HepG2 (cell line): Measurements from ENCODE around the gene TMEM252. TPM values are rescaled to one million over a fixed set of nuclear protein-coding genes. Genes with fewer than 3 reads are reported as not detected.

Experiments used
- ATAC-seq: fragments of 200-7000 bp; cut with Tn5 transposase; 3 replicates; pipeline ENCODE4 v1.9.1; 2020; ENCODE audit warnings: mild to moderate bottlenecking, moderate library complexity
- BruUV-seq: library from RNA; stranded (reverse); fragments of 400-500 nt; replicated peaks from 2 replicates; lab custom pipeline; 2021; lab: Mats Ljungman, UMichigan
- CTCF ChIA-PET: fragments of 300-600 bp; formaldehyde crosslinking; extraction: SDS; loops from one replicate; lab custom pipeline; 2021; ENCODE audit warnings: low total read pairs, inconsistent platforms, low intra/inter-chr PET ratio; lab: Yijun Ruan, JAX
- POLR2A ChIA-PET: fragments of 350-600 bp; sonication (Branson Sonifier 250); formaldehyde crosslinking; loops from one replicate; lab custom pipeline; 2020; ENCODE audit warnings: antibody characterized with exemption, inconsistent platforms; lab: Yijun Ruan, JAX
- DNase-seq: peaks from one replicate; pipeline ENCODE4 v3.0.0-alpha.2; 2015; ENCODE audit warnings: low spot score
- FAIRE-seq: peaks from 3 replicates; lab custom pipeline; 2011; peaks lifted over from hg19 to GRCh38; lab: Jason Lieb, UNC
- H2AFZ ChIP-seq: one replicate; pipeline ENCODE4 v1.6.1; 2011; ENCODE audit warnings: low read length, inconsistent platforms
- H3K27ac ChIP-seq: fragments of 300-600 bp; 3 replicates; pipeline ENCODE4 v1.8.0; 2011; ENCODE audit warnings: mixed run types, mild to moderate bottlenecking, mixed read lengths, low read length, inconsistent platforms; ENCODE audit not compliant: insufficient read depth; ENCODE audit errors: extremely low read length
- H3K27me3 ChIP-seq, 2 experiments: fragments of 200-600 bp in 1 of 2; 2 replicates in 1 of 2; 3 replicates in 1 of 2; pipeline versions ENCODE4 v1.6.0 to v1.8.0; 2011; ENCODE audit warnings: low read length in 2 of 2, mild to moderate bottlenecking in 2 of 2, moderate library complexity in 2 of 2, inconsistent platforms in 1 of 2; ENCODE audit not compliant: insufficient read depth in 2 of 2, control insufficient read depth in 1 of 2
- H3K36me3 ChIP-seq, 2 experiments: fragments of 200-600 bp in 1 of 2; replicated peaks in 1 of 2; 2 replicates in 1 of 2; 3 replicates in 1 of 2; pipeline versions ENCODE4 v1.5.1 to v1.8.0; 2011; ENCODE audit warnings: low read length in 2 of 2, inconsistent platforms in 1 of 2; ENCODE audit not compliant: insufficient read depth in 2 of 2, control insufficient read depth in 1 of 2
- H3K4me1 ChIP-seq: 2 replicates; pipeline ENCODE4 v1.5.1; 2012; ENCODE audit warnings: low read length, inconsistent platforms; ENCODE audit not compliant: insufficient read depth
- H3K4me2 ChIP-seq: 2 replicates; pipeline ENCODE4 v1.6.0; 2011; ENCODE audit warnings: low read depth, low read length, inconsistent platforms
- H3K4me3 ChIP-seq, 3 experiments: fragments of 200-600 bp in 1 of 3; sonication (generic), shearing (Covaris generic) in 1 of 3; replicated peaks in 1 of 3; 2 replicates each; pipeline ENCODE4 v1.5.1; 2011 to 2016; ENCODE audit warnings: low read length in 3 of 3, inconsistent platforms in 2 of 3, low read depth in 2 of 3, mild to moderate bottlenecking in 2 of 3, control low read depth in 1 of 3, mixed read lengths in 1 of 3; ENCODE audit not compliant: insufficient read depth in 1 of 3
- H3K79me2 ChIP-seq: one replicate; pipeline ENCODE4 v1.6.1; 2011; ENCODE audit warnings: low read length, inconsistent platforms; ENCODE audit not compliant: insufficient read depth
- H3K9ac ChIP-seq: 2 replicates; pipeline ENCODE4 v1.6.0; 2011; ENCODE audit warnings: mild to moderate bottlenecking, low read depth, low read length, inconsistent platforms; ENCODE audit not compliant: insufficient read depth
- H3K9me3 ChIP-seq: 2 replicates; pipeline ENCODE4 v1.5.1; 2012; ENCODE audit warnings: mild to moderate bottlenecking, low read length
- H4K20me1 ChIP-seq: 2 replicates; pipeline ENCODE4 v1.6.0; 2011; ENCODE audit warnings: inconsistent platforms, mild to moderate bottlenecking, low read length, moderate library complexity; ENCODE audit not compliant: insufficient read depth
- ATAD3A ChIP-seq: sonication (generic); formaldehyde crosslinking; IDR thresholded peaks from 2 replicates; pipeline ENCODE4 v1.4.0; 2020; ENCODE audit warnings: missing genetic modification reagents
- JARID2 ChIP-seq: sonication (generic); formaldehyde crosslinking; IDR thresholded peaks from 2 replicates; pipeline ENCODE4 v1.8.1; 2023; ENCODE audit warnings: missing genetic modification reagents, inconsistent platforms; ENCODE audit not compliant: insufficient replicate concordance
- KAT8 ChIP-seq: IDR thresholded peaks from 2 replicates; pipeline ENCODE4 v1.6.1; 2016; ENCODE audit warnings: missing genetic modification reagents, missing compliant biosample characterization
- NFYC ChIP-seq: IDR thresholded peaks from 2 replicates; pipeline ENCODE4 v1.6.1; 2016; ENCODE audit warnings: missing genetic modification reagents, missing compliant biosample characterization
- NR3C1 ChIP-seq: sonication (generic); formaldehyde crosslinking; IDR thresholded peaks from 2 replicates; pipeline ENCODE4 v1.4.0; 2020; ENCODE audit warnings: missing genetic modification reagents
- PHF20 ChIP-seq: sonication (generic); formaldehyde crosslinking; IDR thresholded peaks from 2 replicates; pipeline ENCODE4 v1.5.0; 2020; ENCODE audit warnings: mild to moderate bottlenecking, missing genetic modification reagents
- RNF2 ChIP-seq: fragments of 450-650 bp; conservative IDR thresholded peaks from 2 replicates; pipeline ENCODE4 v1.6.1; 2016; ENCODE audit warnings: low read depth
- RXRA ChIP-seq: sonication (generic); formaldehyde crosslinking; IDR thresholded peaks from 2 replicates; pipeline ENCODE4 v1.5.1; 2020; ENCODE audit warnings: missing genetic modification reagents
- SNAI1 ChIP-seq: sonication (generic); formaldehyde crosslinking; IDR thresholded peaks from 2 replicates; pipeline ENCODE4 v1.5.0; 2020; ENCODE audit warnings: mild to moderate bottlenecking, missing genetic modification reagents, borderline replicate concordance
- SSRP1 ChIP-seq: IDR thresholded peaks from 2 replicates; pipeline ENCODE4 v1.6.1; 2016; ENCODE audit warnings: control low read depth
- TEAD2 ChIP-seq: sonication (generic); formaldehyde crosslinking; IDR thresholded peaks from 2 replicates; pipeline ENCODE4 v1.9.0; 2021; ENCODE audit warnings: missing genetic modification reagents
- TSC22D2 ChIP-seq: sonication (generic); formaldehyde crosslinking; IDR thresholded peaks from 2 replicates; pipeline ENCODE4 v1.5.1; 2020; ENCODE audit warnings: missing genetic modification reagents, mild to moderate bottlenecking, borderline replicate concordance
- ZNF329 ChIP-seq: sonication (generic); formaldehyde crosslinking; IDR thresholded peaks from 2 replicates; pipeline ENCODE4 v1.9.0; 2021; ENCODE audit warnings: low read depth, mild to moderate bottlenecking, missing genetic modification reagents
- ZNF331 ChIP-seq: sonication (generic); formaldehyde crosslinking; IDR thresholded peaks from 2 replicates; pipeline ENCODE4 v1.4.0; 2020; ENCODE audit warnings: missing genetic modification reagents
- WGBS: methylation state at CpG from one replicate; pipeline ENCODE4 v1.1.6; 2017; ENCODE audit warnings: low lambda C conversion rate; 5-methylcytosine and 5-hydroxymethylcytosine counted together
- in situ Hi-C: cut with HindIII; loops from 2 replicates; pipeline ENCODE4 v1.10.0; 2017; ENCODE audit warnings: low pct_unique_long_range_greater_than_20kb; ENCODE audit not compliant: extremely low pct_ligation_motif_present
- intact Hi-C: fragments of 100-400 bp; cut with micrococcal nuclease; formaldehyde crosslinking; loops from one replicate; pipeline ENCODE4 v1.10.0; 2022; ENCODE audit not compliant: unreplicated experiment
- polyA plus RNA-seq, 8 experiments: library from polyadenylated mRNA; depleted of rRNA in 3 of 8; stranded (reverse) in 7 of 8; unstranded in 1 of 8; fragments of >200 nt; fragmentation: Illumina TruSeq in 4 of 8; extraction: Trizol in 4 of 8; gene quantifications; 2 replicates each; pipeline versions ENCODE4 v1.2.1 to v1.2.3, GENCODE V29; 2011 to 2016; ENCODE audit warnings: low read depth in 4 of 8, missing spikeins in 1 of 8, mixed read lengths in 1 of 8; ENCODE audit not compliant: insufficient read depth in 1 of 8
- total RNA-seq, 5 experiments: library from RNA; depleted of rRNA; stranded (reverse); fragments of >200 nt; fragmentation: Illumina TruSeq; extraction: Trizol; gene quantifications; 2 replicates each; pipeline ENCODE4 v1.2.3, GENCODE V29; 2016; ENCODE audit warnings: low read depth in 1 of 5
- TF ChIP-seq, protein P1 (sequence below): sonication (generic); formaldehyde crosslinking; IDR thresholded peaks from 2 replicates; pipeline ENCODE4 v1.5.1; 2020; ENCODE audit warnings: mild to moderate bottlenecking, missing genetic modification reagents, moderate library complexity
- TF ChIP-seq, protein P2 (sequence below): fragments of 450-650 bp; IDR thresholded peaks from 2 replicates; pipeline ENCODE4 v1.6.1; 2017; ENCODE audit warnings: mild to moderate bottlenecking

TMEM252 gene
- total and polyA plus RNA-seq, 2 of the 13 experiments (the other 11 are each of a cell fraction or from before 2014, with no cell fraction given), result not detected

DNA sequence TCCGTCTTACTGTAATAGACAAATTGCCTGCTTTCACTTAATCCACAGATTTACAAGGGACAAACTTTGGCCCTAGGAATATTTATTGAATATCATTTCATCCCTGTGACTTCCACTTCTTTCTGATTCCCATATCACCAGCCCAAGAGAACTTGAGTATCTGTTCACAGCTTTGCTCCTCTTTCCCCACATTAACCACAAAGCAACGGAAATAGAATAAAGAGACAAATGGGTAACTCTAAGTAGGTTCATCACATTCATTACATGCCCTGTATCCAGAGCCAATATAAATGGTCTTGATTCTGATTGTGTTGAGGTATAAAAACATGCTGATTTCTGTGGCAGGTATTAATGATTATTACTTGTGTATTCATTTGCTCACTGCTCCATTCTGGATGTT is 41.9 kb downstream of the TMEM252 start:
- CTCF ChIA-PET, result no interaction called here
- POLR2A ChIA-PET, result no interaction called here
- Histone ChIP-seq H3K79me2 (no peaks in the 10 kb centered on the region), H3K27me3 (peaks cover 0 to 3% of the 10 kb centered on the region in 2 experiments; a peak in 1 of 5 replicates), H3K27ac (no peak overlapping the region), H3K4me2 (no peak overlapping the region), H3K4me1 (peaks cover 20% of the 10 kb centered on the region), H2AFZ (no peak overlapping the region), H3K9me3 (no peaks in the 10 kb centered on the region), H3K36me3 (no peaks in the 10 kb centered on the region), H3K4me3 (no peak overlapping the region), H3K9ac (no peak overlapping the region), H4K20me1 (no peaks in the 10 kb centered on the region)
- no peak for ATAC-seq
- TF ChIP-seq KAT8 (CRISPR knock-in tag), result no peak
- no peak for TF ChIP-seq ZNF329 (CRISPR knock-in tag)
- no peak for TF ChIP-seq RNF2
- no peak for TF ChIP-seq NFYC
- WGBS, result 20% methylated on average over 2 of the region's 2 CpGs
- no peak for FAIRE-seq
- intact Hi-C loops (no loop called here), in situ Hi-C loops (no loop called here)
- BruUV-seq, result no TSS peak
- DNase-seq, result no peak

DNA sequence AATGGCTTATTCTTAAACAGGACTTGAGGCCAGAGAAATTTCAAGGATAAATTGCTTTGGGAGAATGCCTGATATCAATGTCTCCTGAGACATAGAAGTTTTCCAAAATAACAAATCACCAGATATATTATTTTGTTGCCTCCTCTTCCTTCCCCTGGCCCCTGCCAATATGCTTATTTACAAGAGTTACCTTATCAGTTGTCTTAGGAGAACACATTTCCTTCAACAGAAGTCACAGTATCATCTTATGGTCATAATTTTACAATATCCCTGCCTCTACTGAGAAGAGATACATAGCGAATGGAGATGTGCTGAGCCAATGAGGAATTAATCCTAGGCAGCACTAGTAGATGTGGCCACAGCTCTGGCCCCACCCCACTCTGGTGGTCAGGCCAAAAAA is 43.1 kb downstream of the TMEM252 start:
- in situ Hi-C loops (no loop called here), intact Hi-C loops (no loop called here)
- H3K4me3 ChIP-seq, result no peak overlapping the region
- H3K27ac ChIP-seq, result no peak overlapping the region
- H3K4me2 ChIP-seq, result no peak overlapping the region
- peaks cover 20% of the 10 kb centered on the region for H3K4me1 ChIP-seq
- POLR2A ChIA-PET, result no interaction called here
- CTCF ChIA-PET, result no interaction called here
- H4K20me1 ChIP-seq, result no peaks in the 10 kb centered on the region
- no TSS peak for BruUV-seq
- H3K9ac ChIP-seq, result no peak overlapping the region
- H3K36me3 ChIP-seq, result no peaks in the 10 kb centered on the region
- no peaks in the 10 kb centered on the region for H3K9me3 ChIP-seq
- no peak overlapping the region for H2AFZ ChIP-seq
- FAIRE-seq (no peak), ATAC-seq (no peak), DNase-seq (no peak)
- WGBS, result 47% methylated on average over 1 of the region's 1 CpG
- H3K79me2 ChIP-seq, result no peaks in the 10 kb centered on the region
- peaks cover 0 to 3% of the 10 kb centered on the region in 2 experiments; a peak in 1 of 5 replicates for H3K27me3 ChIP-seq
- TF ChIP-seq JARID2 (CRISPR knock-in tag) (no peak), RXRA (CRISPR knock-in tag) (no peak), ATAD3A (CRISPR knock-in tag) (no peak), NR3C1 (CRISPR knock-in tag) (no peak), ZNF331 (CRISPR knock-in tag) (no peak), SSRP1 (CRISPR knock-in tag) (no peak), TEAD2 (no peak), TSC22D2 (no peak), PHF20 (CRISPR knock-in tag) (no peak), SNAI1 (no peak)
- TF ChIP-seq, protein P1, sequence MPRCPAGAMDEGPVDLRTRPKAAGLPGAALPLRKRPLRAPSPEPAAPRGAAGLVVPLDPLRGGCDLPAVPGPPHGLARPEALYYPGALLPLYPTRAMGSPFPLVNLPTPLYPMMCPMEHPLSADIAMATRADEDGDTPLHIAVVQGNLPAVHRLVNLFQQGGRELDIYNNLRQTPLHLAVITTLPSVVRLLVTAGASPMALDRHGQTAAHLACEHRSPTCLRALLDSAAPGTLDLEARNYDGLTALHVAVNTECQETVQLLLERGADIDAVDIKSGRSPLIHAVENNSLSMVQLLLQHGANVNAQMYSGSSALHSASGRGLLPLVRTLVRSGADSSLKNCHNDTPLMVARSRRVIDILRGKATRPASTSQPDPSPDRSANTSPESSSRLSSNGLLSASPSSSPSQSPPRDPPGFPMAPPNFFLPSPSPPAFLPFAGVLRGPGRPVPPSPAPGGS (CRISPR knock-in tag), result no peak
- TF ChIP-seq, protein P2, sequence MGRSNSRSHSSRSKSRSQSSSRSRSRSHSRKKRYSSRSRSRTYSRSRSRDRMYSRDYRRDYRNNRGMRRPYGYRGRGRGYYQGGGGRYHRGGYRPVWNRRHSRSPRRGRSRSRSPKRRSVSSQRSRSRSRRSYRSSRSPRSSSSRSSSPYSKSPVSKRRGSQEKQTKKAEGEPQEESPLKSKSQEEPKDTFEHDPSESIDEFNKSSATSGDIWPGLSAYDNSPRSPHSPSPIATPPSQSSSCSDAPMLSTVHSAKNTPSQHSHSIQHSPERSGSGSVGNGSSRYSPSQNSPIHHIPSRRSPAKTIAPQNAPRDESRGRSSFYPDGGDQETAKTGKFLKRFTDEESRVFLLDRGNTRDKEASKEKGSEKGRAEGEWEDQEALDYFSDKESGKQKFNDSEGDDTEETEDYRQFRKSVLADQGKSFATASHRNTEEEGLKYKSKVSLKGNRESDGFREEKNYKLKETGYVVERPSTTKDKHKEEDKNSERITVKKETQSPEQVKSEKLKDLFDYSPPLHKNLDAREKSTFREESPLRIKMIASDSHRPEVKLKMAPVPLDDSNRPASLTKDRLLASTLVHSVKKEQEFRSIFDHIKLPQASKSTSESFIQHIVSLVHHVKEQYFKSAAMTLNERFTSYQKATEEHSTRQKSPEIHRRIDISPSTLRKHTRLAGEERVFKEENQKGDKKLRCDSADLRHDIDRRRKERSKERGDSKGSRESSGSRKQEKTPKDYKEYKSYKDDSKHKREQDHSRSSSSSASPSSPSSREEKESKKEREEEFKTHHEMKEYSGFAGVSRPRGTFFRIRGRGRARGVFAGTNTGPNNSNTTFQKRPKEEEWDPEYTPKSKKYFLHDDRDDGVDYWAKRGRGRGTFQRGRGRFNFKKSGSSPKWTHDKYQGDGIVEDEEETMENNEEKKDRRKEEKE, result no peak
